ENCODE results near the gene C19orf38.

DNA sequence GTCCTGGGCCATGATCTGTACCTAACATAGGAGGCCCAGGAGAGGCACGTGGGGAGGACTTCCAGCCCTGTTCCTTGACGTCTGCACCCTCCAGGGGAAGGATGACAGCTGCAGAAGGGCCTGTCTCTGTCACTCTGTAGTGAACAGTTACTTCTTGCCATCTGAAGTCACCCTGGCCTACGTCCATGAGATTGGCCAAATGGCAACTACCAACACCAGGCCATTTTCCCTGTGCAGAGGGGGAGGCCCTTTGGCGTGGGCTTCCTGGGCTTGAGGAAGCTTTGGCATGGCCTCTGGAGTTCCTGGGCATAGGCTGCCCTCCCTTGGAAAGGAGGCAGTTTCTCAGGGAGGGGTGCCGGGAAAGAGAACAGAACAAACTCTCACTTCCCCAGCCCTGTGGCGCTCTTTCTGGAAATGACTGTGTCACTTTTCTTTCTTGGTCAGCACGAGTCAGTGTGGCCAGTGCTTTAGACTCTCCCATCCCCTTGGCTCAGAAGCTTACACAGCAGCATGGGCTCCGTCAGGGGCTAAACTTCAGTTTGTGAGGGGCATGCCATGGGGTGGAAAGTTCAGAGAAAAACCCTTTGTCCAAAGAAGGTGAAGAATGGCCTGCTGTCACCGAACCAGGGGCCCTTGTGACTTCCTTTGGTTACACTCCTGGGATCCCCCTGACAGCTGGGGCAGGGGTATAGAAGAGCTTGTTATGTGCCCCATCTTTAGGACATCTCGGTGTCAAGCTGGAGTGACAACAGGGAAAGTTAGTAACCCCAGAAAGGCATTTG lies 28.4 kb downstream of the C19orf38 start:
- TF ChIP-seq, protein P1, sequence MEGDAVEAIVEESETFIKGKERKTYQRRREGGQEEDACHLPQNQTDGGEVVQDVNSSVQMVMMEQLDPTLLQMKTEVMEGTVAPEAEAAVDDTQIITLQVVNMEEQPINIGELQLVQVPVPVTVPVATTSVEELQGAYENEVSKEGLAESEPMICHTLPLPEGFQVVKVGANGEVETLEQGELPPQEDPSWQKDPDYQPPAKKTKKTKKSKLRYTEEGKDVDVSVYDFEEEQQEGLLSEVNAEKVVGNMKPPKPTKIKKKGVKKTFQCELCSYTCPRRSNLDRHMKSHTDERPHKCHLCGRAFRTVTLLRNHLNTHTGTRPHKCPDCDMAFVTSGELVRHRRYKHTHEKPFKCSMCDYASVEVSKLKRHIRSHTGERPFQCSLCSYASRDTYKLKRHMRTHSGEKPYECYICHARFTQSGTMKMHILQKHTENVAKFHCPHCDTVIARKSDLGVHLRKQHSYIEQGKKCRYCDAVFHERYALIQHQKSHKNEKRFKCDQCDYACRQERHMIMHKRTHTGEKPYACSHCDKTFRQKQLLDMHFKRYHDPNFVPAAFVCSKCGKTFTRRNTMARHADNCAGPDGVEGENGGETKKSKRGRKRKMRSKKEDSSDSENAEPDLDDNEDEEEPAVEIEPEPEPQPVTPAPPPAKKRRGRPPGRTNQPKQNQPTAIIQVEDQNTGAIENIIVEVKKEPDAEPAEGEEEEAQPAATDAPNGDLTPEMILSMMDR (IDR thresholded peaks at IDR 0.05): no peak
- TF ChIP-seq POLR2A (IDR thresholded peaks at IDR 0.05): no peak
- TF ChIP-seq POLR2AphosphoS5 (IDR thresholded peaks at IDR 0.05): no peak
